H1 (cell line): ENCODE results near the gene PDE8B. TPM values are rescaled to one million over a fixed set of nuclear protein-coding genes. Genes with fewer than 3 reads are reported as not detected.

Experiments
- CTCF ChIA-PET: fragments of 300-600 bp; sonication (Branson Sonifier 250); formaldehyde crosslinking; loops from one replicate; lab custom pipeline; 2021; ENCODE audit not compliant: partially characterized antibody; lab: Charles Lee
- POLR2A ChIA-PET: fragments of 300-600 bp; sonication (Branson Sonifier 250); formaldehyde crosslinking; loops from one replicate; lab custom pipeline; 2021; ENCODE audit warnings: inconsistent platforms; ENCODE audit not compliant: partially characterized antibody; lab: Charles Lee
- DNase-seq, 2 experiments: peaks; one replicate each; pipeline versions ENCODE4 v3.0.0 to v3.0.0-alpha.2; 2010 to 2022; ENCODE audit warnings: low spot score in 2 of 2, low read depth in 1 of 2, mixed read lengths in 1 of 2
- FAIRE-seq: peaks from 2 replicates; lab custom pipeline; 2011; peaks lifted over from hg19 to GRCh38; lab: Jason Lieb, UNC
- H2AFZ ChIP-seq: 2 replicates; pipeline ENCODE4 v1.8.1; 2012; ENCODE audit warnings: low read length, inconsistent platforms
- H2AK5ac ChIP-seq: 2 replicates; pipeline ENCODE4 v1.6.1; 2013; ENCODE audit warnings: low read depth, low read length
- H2BK120ac ChIP-seq: replicated peaks from 2 replicates; pipeline ENCODE3; 2013; ENCODE audit warnings: low read depth, low read length, inconsistent platforms
- H2BK12ac ChIP-seq: 2 replicates; pipeline ENCODE4 v1.6.1; 2013; ENCODE audit warnings: low read depth, low read length
- H2BK15ac ChIP-seq: 2 replicates; pipeline ENCODE4 v1.6.1; 2013; ENCODE audit warnings: low read length
- H2BK20ac ChIP-seq: 2 replicates; pipeline ENCODE4 v1.6.1; 2013; ENCODE audit warnings: low read length
- H2BK5ac ChIP-seq: 2 replicates; pipeline ENCODE4 v1.6.1; 2013; ENCODE audit warnings: low read depth, low read length
- H3K14ac ChIP-seq: 2 replicates; pipeline ENCODE4 v1.6.1; 2013; ENCODE audit warnings: inconsistent platforms; ENCODE audit not compliant: insufficient read length
- H3K18ac ChIP-seq: 2 replicates; pipeline ENCODE4 v1.6.1; 2013; ENCODE audit warnings: low read length; ENCODE audit errors: extremely low read depth
- H3K23ac ChIP-seq: 2 replicates; pipeline ENCODE4 v1.6.1; 2013; ENCODE audit warnings: inconsistent platforms; ENCODE audit not compliant: insufficient read length
- H3K23me2 ChIP-seq: 2 replicates; pipeline ENCODE4 v1.6.1; 2013; ENCODE audit warnings: low read depth, low read length
- H3K27ac ChIP-seq: 2 replicates; pipeline ENCODE4 v1.6.1; 2011; ENCODE audit warnings: low read depth, low read length, inconsistent platforms
- H3K27me3 ChIP-seq, 4 experiments: replicated peaks in 1 of 4; 1 replicate in 1 of 4; 2 replicates in 3 of 4; pipeline versions ENCODE4 v1.6.1 to v1.8.1; 2011 to 2013; ENCODE audit warnings: low read length in 3 of 4, mild to moderate bottlenecking in 3 of 4, inconsistent platforms in 2 of 4, mixed read lengths in 2 of 4, moderate library complexity in 1 of 4; ENCODE audit not compliant: control insufficient read depth in 3 of 4, insufficient read depth in 3 of 4; ENCODE audit errors: extremely low read depth in 1 of 4
- H3K36me3 ChIP-seq, 4 experiments: 2 replicates each; pipeline versions ENCODE4 v1.6.1 to v1.8.1; 2011 to 2013; ENCODE audit warnings: mild to moderate bottlenecking in 4 of 4, low read length in 3 of 4, moderate library complexity in 2 of 4, control low read depth in 1 of 4, inconsistent platforms in 1 of 4; ENCODE audit not compliant: insufficient read depth in 4 of 4, control insufficient read depth in 2 of 4
- H3K4ac ChIP-seq: replicated peaks from 2 replicates; pipeline ENCODE3; 2013; ENCODE audit warnings: low read length, low read depth, mixed read lengths, inconsistent platforms; ENCODE audit not compliant: insufficient read length
- H3K4me1 ChIP-seq, 4 experiments: replicated peaks in 1 of 4; 1 replicate in 1 of 4; 2 replicates in 3 of 4; pipeline versions ENCODE4 v1.6.1 to v1.8.1; 2011 to 2013; ENCODE audit warnings: low read length in 3 of 4, inconsistent platforms in 2 of 4, mixed read lengths in 1 of 4; ENCODE audit not compliant: insufficient read depth in 4 of 4, control insufficient read depth in 3 of 4
- H3K4me2 ChIP-seq, 2 experiments: 2 replicates each; pipeline versions ENCODE4 v1.6.1 to v1.8.1; 2011 to 2013; ENCODE audit warnings: low read depth in 2 of 2, low read length in 2 of 2, control low read depth in 1 of 2, inconsistent platforms in 1 of 2, mild to moderate bottlenecking in 1 of 2; ENCODE audit not compliant: insufficient read depth in 1 of 2
- H3K4me3 ChIP-seq, 4 experiments: fragments of 200-600, 300-600 bp in 1 of 4; sonication (generic), shearing (Covaris generic), sonication (Bioruptor Twin) in 1 of 4; 2 replicates each; pipeline versions ENCODE4 v1.5.1 to v1.8.1; 2011 to 2016; ENCODE audit warnings: low read length in 4 of 4, low read depth in 3 of 4, control low read depth in 2 of 4, inconsistent platforms in 2 of 4, mild to moderate bottlenecking in 2 of 4, mixed read lengths in 1 of 4, moderate library complexity in 1 of 4; ENCODE audit not compliant: insufficient read depth in 2 of 4; ENCODE audit errors: extremely low read depth in 1 of 4
- H3K56ac ChIP-seq: replicated peaks from 2 replicates; pipeline ENCODE3; 2013; ENCODE audit warnings: low read depth, mild to moderate bottlenecking, mixed read lengths, low read length, inconsistent platforms; ENCODE audit not compliant: insufficient read length
- H3K79me1 ChIP-seq: 2 replicates; pipeline ENCODE4 v1.6.1; 2013; ENCODE audit warnings: low read depth, low read length, control low read depth
- H3K79me2 ChIP-seq, 2 experiments: 2 replicates each; pipeline versions ENCODE4 v1.6.1 to v1.8.1; 2012 to 2013; ENCODE audit warnings: low read length in 2 of 2, mild to moderate bottlenecking in 2 of 2, inconsistent platforms in 1 of 2; ENCODE audit not compliant: insufficient read depth in 2 of 2, control insufficient read depth in 1 of 2
- H3K9ac ChIP-seq, 4 experiments: replicated peaks in 1 of 4; 1 replicate in 1 of 4; 2 replicates in 3 of 4; pipeline versions ENCODE4 v1.6.1 to v1.8.1; 2011 to 2013; ENCODE audit warnings: low read depth in 3 of 4, low read length in 3 of 4, control low read depth in 2 of 4, mild to moderate bottlenecking in 2 of 4, moderate library complexity in 2 of 4, inconsistent platforms in 1 of 4; ENCODE audit errors: extremely low read depth in 1 of 4
- H3K9me3 ChIP-seq, 2 experiments: 2 replicates each; pipeline versions ENCODE4 v1.6.1 to v1.8.1; 2012 to 2013; ENCODE audit warnings: mild to moderate bottlenecking in 2 of 2, moderate library complexity in 2 of 2, control low read depth in 1 of 2, inconsistent platforms in 1 of 2, low read depth in 1 of 2, low read length in 1 of 2, mixed read lengths in 1 of 2; ENCODE audit not compliant: insufficient read depth in 2 of 2
- H4K20me1 ChIP-seq, 2 experiments: replicated peaks in 1 of 2; 2 replicates each; pipeline versions ENCODE3 to v1.8.1; 2011 to 2013; ENCODE audit warnings: inconsistent platforms in 2 of 2, low read length in 2 of 2, mild to moderate bottlenecking in 1 of 2; ENCODE audit not compliant: insufficient read depth in 2 of 2, control insufficient read depth in 1 of 2
- H4K5ac ChIP-seq: 2 replicates; pipeline ENCODE4 v1.6.1; 2013; ENCODE audit warnings: low read length, low read depth, mixed read lengths, inconsistent platforms; ENCODE audit not compliant: insufficient read length
- H4K8ac ChIP-seq: 2 replicates; pipeline ENCODE4 v1.8.0; 2013; ENCODE audit warnings: mild to moderate bottlenecking, moderate library complexity, low read length, inconsistent platforms; ENCODE audit not compliant: insufficient read depth; ENCODE audit errors: extremely low read depth
- H4K91ac ChIP-seq: replicated peaks from 2 replicates; pipeline ENCODE3; 2013; ENCODE audit warnings: low read length, mixed read lengths, inconsistent platforms; ENCODE audit not compliant: insufficient read length
- KDM5A ChIP-seq: fragments of 200-600 bp; IDR thresholded peaks from 2 replicates; pipeline ENCODE4 v1.7.1; 2012; ENCODE audit warnings: mild to moderate bottlenecking, low read length, inconsistent platforms, mixed read lengths
- TEAD4 ChIP-seq: IDR thresholded peaks from 2 replicates; pipeline ENCODE4 v1.6.1; 2012; ENCODE audit warnings: low read depth, low read length, inconsistent platforms, mixed read lengths
- WGBS, 2 experiments: shearing (Covaris generic) in 1 of 2; methylation state at CpG; one replicate each; pipeline versions ENCODE4 v1.1.6 to v1.1.7; 2013 to 2015; ENCODE audit warnings: low lambda C conversion rate in 2 of 2, mixed read lengths in 2 of 2, inconsistent platforms in 1 of 2, low coverage in 1 of 2, missing lambda C conversion rate in 1 of 2; ENCODE audit not compliant: insufficient replicate concordance in 2 of 2, insufficient coverage in 1 of 2, insufficient read length in 1 of 2; ENCODE audit errors: extremely low coverage in 1 of 2, missing lambda C conversion rate in 1 of 2; 5-methylcytosine and 5-hydroxymethylcytosine counted together
- polyA plus RNA-seq, 7 experiments: library from polyadenylated mRNA; depleted of rRNA in 3 of 7; stranded (reverse) in 5 of 7; unstranded in 2 of 7; fragments of >200 nt in 5 of 7; fragments of 200-250 nt in 2 of 7; gene quantifications; 1 replicate in 5 of 7; 2 replicates in 1 of 7; 4 replicates in 1 of 7; pipeline versions ENCODE4 v1.2.1 to v1.2.3, GENCODE V29; 2011 to 2013; ENCODE audit warnings: missing spikeins in 2 of 7, mixed read lengths in 2 of 7
- total RNA-seq: library from RNA; stranded (reverse); fragmentation: NEBNext Ultra II Directional; extraction: Animal tissue kit (Norgen Biotek cat#: 25700); gene quantifications from 2 replicates; pipeline ENCODE4 v1.2.1, GENCODE V29; 2021

The PDE8B gene
- total and polyA plus RNA-seq, 2 of the 8 experiments (the other 6 are each of a cell fraction or from before 2014, with no cell fraction given) = 0.32 to 1.1 TPM

DNA sequence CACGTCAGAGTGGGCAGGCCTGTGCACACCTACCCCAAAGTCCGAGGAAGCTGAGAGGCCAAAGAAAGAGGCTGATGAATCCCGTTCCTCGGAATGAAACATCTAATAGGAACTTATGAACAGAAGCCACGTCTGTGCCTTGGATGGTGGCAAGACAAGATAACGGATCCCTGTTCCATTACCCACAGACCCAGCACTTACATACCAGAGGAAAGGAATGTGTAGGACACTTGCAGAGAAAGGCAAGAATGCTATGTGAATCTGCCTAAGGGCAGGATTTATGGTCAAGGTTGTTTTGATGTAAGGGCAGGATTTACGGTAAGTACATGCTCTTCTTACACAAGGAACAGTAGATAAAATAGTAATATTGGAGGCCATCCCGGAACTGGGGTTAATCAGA lies 188.4 kb downstream of the PDE8B start:
- FAIRE-seq = no peak
- no peak overlapping the region for H3K56ac ChIP-seq
- no peak overlapping the region for H3K4me2 ChIP-seq
- H2BK20ac ChIP-seq = no peak overlapping the region
- H3K14ac ChIP-seq = no peak overlapping the region
- no peaks in the 10 kb centered on the region for H4K20me1 ChIP-seq
- H3K4me1 ChIP-seq = peaks cover 0 to 5% (median 0%) of the 10 kb centered on the region in 4 experiments; a peak in 1 of 7 replicates
- H3K4me3 ChIP-seq = no peak overlapping the region
- H3K9me3 ChIP-seq = no peaks in the 10 kb centered on the region
- no peak overlapping the region for H4K8ac ChIP-seq
- H2BK5ac ChIP-seq = no peak overlapping the region
- TF ChIP-seq KDM5A = no peak
- peak; percentile 30; the same call in 1 of the 2 replicates for TF ChIP-seq TEAD4
- TF ChIP-seq, all 59 proteins: peak for 1
- no peaks in the 10 kb centered on the region for H3K36me3 ChIP-seq
- H3K79me2 ChIP-seq = no peaks in the 10 kb centered on the region
- CTCF ChIA-PET = interaction anchor here (1.3 kb wide), 1 partner anchor 19 kb away, joined by 3 read pairs; no protein-coding TSS in a partner anchor
- H3K27me3 ChIP-seq = no peaks in the 10 kb centered on the region
- no peaks in the 10 kb centered on the region for H3K23me2 ChIP-seq
- H2BK120ac ChIP-seq = no peak overlapping the region
- no peak overlapping the region for H2AFZ ChIP-seq
- H2AK5ac ChIP-seq = no peak overlapping the region
- no peak overlapping the region for H4K91ac ChIP-seq
- H3K4ac ChIP-seq = no peak overlapping the region
- 79% methylated on average over 8 of the region's 8 CpGs; no CpG with 5 or more reads in 1 of the 2 experiments for WGBS, 2 experiments
- no peaks in the 10 kb centered on the region for H3K79me1 ChIP-seq
- POLR2A ChIA-PET = no interaction called here
- no peak overlapping the region for H3K27ac ChIP-seq
- no peak overlapping the region for H3K18ac ChIP-seq
- H2BK15ac ChIP-seq = no peak overlapping the region
- DNase-seq = no peak
- H2BK12ac ChIP-seq = 0 out of 2 replicates have a peak overlapping the region, but pooled peaks have one; percentile 23
- H3K9ac ChIP-seq = no peak overlapping the region
- H3K23ac ChIP-seq = no peak overlapping the region
- no peak overlapping the region for H4K5ac ChIP-seq
